D721Med (cell line): ENCODE data around the gene LNX1.

Experiments used
- DNase-seq: peaks from one replicate; pipeline ENCODE4 v3.0.0; 2011; ENCODE audit warnings: low spot score; ENCODE audit not compliant: insufficient read length
- FAIRE-seq: peaks from 2 replicates; lab custom pipeline; 2011; peaks lifted over from hg19 to GRCh38; lab: Jason Lieb, UNC
- CTCF ChIP-seq: IDR thresholded peaks from 2 replicates; pipeline ENCODE4 v1.5.1; 2012; ENCODE audit warnings: mild to moderate bottlenecking, control low read depth; ENCODE audit not compliant: insufficient read depth; ENCODE audit errors: missing control alignments

The LNX1 gene

GRCh38 chr4:53562409-53562808 is 28.9 kb downstream of the LNX1 start:
- no peak for TF ChIP-seq CTCF
- DNase-seq (no peak), FAIRE-seq (no peak)

GRCh38 chr4:53559021-53559620 is 32.2 kb downstream of the LNX1 start:
- DNase-seq (no peak), FAIRE-seq (no peak)
- TF ChIP-seq CTCF, result no peak

GRCh38 chr4:53558065-53558801 is 33.1 kb downstream of the LNX1 start:
- FAIRE-seq, result no peak
- peak; percentile 31 for TF ChIP-seq CTCF
- DNase-seq, result peak; percentile 25

GRCh38 chr4:53557669-53558064 is 33.6 kb downstream of the LNX1 start:
- DNase-seq (no peak), FAIRE-seq (no peak)
- no peak for TF ChIP-seq CTCF

- FAIRE-seq, result no peak
- no peak for DNase-seq
- no peak for TF ChIP-seq CTCF
Observed at GRCh38 chr4:53556651-53557050, 34.6 kb downstream of the LNX1 start.

GRCh38 chr4:53553486-53554210 is 37.6 kb downstream of the LNX1 start:
- TF ChIP-seq CTCF, result no peak
- DNase-seq, result no peak
- FAIRE-seq, result no peak
